HepG2 (cell line): ENCODE measurements around the gene CPT1B. TPM values are rescaled to one million over a fixed set of nuclear protein-coding genes. Genes with fewer than 3 reads are reported as not detected.

Source experiments
- ATAC-seq: fragments of 200-7000 bp; cut with Tn5 transposase; 3 replicates; pipeline ENCODE4 v1.9.1; 2020; ENCODE audit warnings: mild to moderate bottlenecking, moderate library complexity
- BruUV-seq: library from RNA; stranded (reverse); fragments of 400-500 nt; replicated peaks from 2 replicates; lab custom pipeline; 2021; lab: Mats Ljungman, UMichigan
- CTCF ChIA-PET: fragments of 300-600 bp; formaldehyde crosslinking; extraction: SDS; loops from one replicate; lab custom pipeline; 2021; ENCODE audit warnings: low total read pairs, inconsistent platforms, low intra/inter-chr PET ratio; lab: Yijun Ruan, JAX
- POLR2A ChIA-PET: fragments of 350-600 bp; sonication (Branson Sonifier 250); formaldehyde crosslinking; loops from one replicate; lab custom pipeline; 2020; ENCODE audit warnings: antibody characterized with exemption, inconsistent platforms; lab: Yijun Ruan, JAX
- DNase-seq: peaks from one replicate; pipeline ENCODE4 v3.0.0-alpha.2; 2015; ENCODE audit warnings: low spot score
- FAIRE-seq: peaks from 3 replicates; lab custom pipeline; 2011; peaks lifted over from hg19 to GRCh38; lab: Jason Lieb, UNC
- H2AFZ ChIP-seq: one replicate; pipeline ENCODE4 v1.6.1; 2011; ENCODE audit warnings: low read length, inconsistent platforms
- H3K27ac ChIP-seq: fragments of 300-600 bp; 3 replicates; pipeline ENCODE4 v1.8.0; 2011; ENCODE audit warnings: mixed run types, mild to moderate bottlenecking, mixed read lengths, low read length, inconsistent platforms; ENCODE audit not compliant: insufficient read depth; ENCODE audit errors: extremely low read length
- H3K27me3 ChIP-seq, 2 experiments: fragments of 200-600 bp in 1 of 2; 2 replicates in 1 of 2; 3 replicates in 1 of 2; pipeline versions ENCODE4 v1.6.0 to v1.8.0; 2011; ENCODE audit warnings: low read length in 2 of 2, mild to moderate bottlenecking in 2 of 2, moderate library complexity in 2 of 2, inconsistent platforms in 1 of 2; ENCODE audit not compliant: insufficient read depth in 2 of 2, control insufficient read depth in 1 of 2
- H3K36me3 ChIP-seq, 2 experiments: fragments of 200-600 bp in 1 of 2; replicated peaks in 1 of 2; 2 replicates in 1 of 2; 3 replicates in 1 of 2; pipeline versions ENCODE4 v1.5.1 to v1.8.0; 2011; ENCODE audit warnings: low read length in 2 of 2, inconsistent platforms in 1 of 2; ENCODE audit not compliant: insufficient read depth in 2 of 2, control insufficient read depth in 1 of 2
- H3K4me1 ChIP-seq: 2 replicates; pipeline ENCODE4 v1.5.1; 2012; ENCODE audit warnings: low read length, inconsistent platforms; ENCODE audit not compliant: insufficient read depth
- H3K4me2 ChIP-seq: 2 replicates; pipeline ENCODE4 v1.6.0; 2011; ENCODE audit warnings: low read depth, low read length, inconsistent platforms
- H3K4me3 ChIP-seq, 3 experiments: fragments of 200-600 bp in 1 of 3; sonication (generic), shearing (Covaris generic) in 1 of 3; replicated peaks in 1 of 3; 2 replicates each; pipeline ENCODE4 v1.5.1; 2011 to 2016; ENCODE audit warnings: low read length in 3 of 3, inconsistent platforms in 2 of 3, low read depth in 2 of 3, mild to moderate bottlenecking in 2 of 3, control low read depth in 1 of 3, mixed read lengths in 1 of 3; ENCODE audit not compliant: insufficient read depth in 1 of 3
- H3K79me2 ChIP-seq: one replicate; pipeline ENCODE4 v1.6.1; 2011; ENCODE audit warnings: low read length, inconsistent platforms; ENCODE audit not compliant: insufficient read depth
- H3K9ac ChIP-seq: 2 replicates; pipeline ENCODE4 v1.6.0; 2011; ENCODE audit warnings: mild to moderate bottlenecking, low read depth, low read length, inconsistent platforms; ENCODE audit not compliant: insufficient read depth
- H3K9me3 ChIP-seq: 2 replicates; pipeline ENCODE4 v1.5.1; 2012; ENCODE audit warnings: mild to moderate bottlenecking, low read length
- H4K20me1 ChIP-seq: 2 replicates; pipeline ENCODE4 v1.6.0; 2011; ENCODE audit warnings: inconsistent platforms, mild to moderate bottlenecking, low read length, moderate library complexity; ENCODE audit not compliant: insufficient read depth
- CBFB ChIP-seq: sonication (generic); formaldehyde crosslinking; IDR thresholded peaks from 2 replicates; pipeline ENCODE4 v1.4.0; 2020; ENCODE audit warnings: missing genetic modification reagents
- DMAP1 ChIP-seq: IDR thresholded peaks from 2 replicates; pipeline ENCODE4 v1.6.1; 2016
- KAT2B ChIP-seq: fragments of 150-350 bp; IDR thresholded peaks from 2 replicates; pipeline ENCODE4 v1.6.1; 2014; ENCODE audit warnings: low read depth, low read length, borderline replicate concordance
- TRIM24 ChIP-seq: sonication (generic); formaldehyde crosslinking; IDR thresholded peaks from 2 replicates; pipeline ENCODE4 v1.8.0; 2022; ENCODE audit warnings: mild to moderate bottlenecking, missing genetic modification reagents
- ZNF292 ChIP-seq: sonication (generic); formaldehyde crosslinking; IDR thresholded peaks from 2 replicates; pipeline ENCODE4 v1.8.1; 2022; ENCODE audit warnings: mild to moderate bottlenecking, low read depth, missing genetic modification reagents, borderline replicate concordance
- ZNF564 ChIP-seq: sonication (generic); formaldehyde crosslinking; IDR thresholded peaks from 2 replicates; pipeline ENCODE4 v1.8.1; 2023; ENCODE audit warnings: mild to moderate bottlenecking, missing genetic modification reagents
- ZNF768 ChIP-seq: sonication (generic); formaldehyde crosslinking; IDR thresholded peaks from 2 replicates; pipeline ENCODE4 v1.4.0; 2020; ENCODE audit warnings: missing genetic modification reagents
- ZSCAN29 ChIP-seq: sonication (generic); formaldehyde crosslinking; conservative IDR thresholded peaks from 2 replicates; pipeline ENCODE4 v1.4.0; 2020; ENCODE audit warnings: mild to moderate bottlenecking, missing genetic modification reagents
- WGBS: methylation state at CpG from one replicate; pipeline ENCODE4 v1.1.6; 2017; ENCODE audit warnings: low lambda C conversion rate; 5-methylcytosine and 5-hydroxymethylcytosine counted together
- in situ Hi-C: cut with HindIII; loops from 2 replicates; pipeline ENCODE4 v1.10.0; 2017; ENCODE audit warnings: low pct_unique_long_range_greater_than_20kb; ENCODE audit not compliant: extremely low pct_ligation_motif_present
- intact Hi-C: fragments of 100-400 bp; cut with micrococcal nuclease; formaldehyde crosslinking; loops from one replicate; pipeline ENCODE4 v1.10.0; 2022; ENCODE audit not compliant: unreplicated experiment
- polyA plus RNA-seq, 8 experiments: library from polyadenylated mRNA; depleted of rRNA in 3 of 8; stranded (reverse) in 7 of 8; unstranded in 1 of 8; fragments of >200 nt; fragmentation: Illumina TruSeq in 4 of 8; extraction: Trizol in 4 of 8; gene quantifications; 2 replicates each; pipeline versions ENCODE4 v1.2.1 to v1.2.3, GENCODE V29; 2011 to 2016; ENCODE audit warnings: low read depth in 4 of 8, missing spikeins in 1 of 8, mixed read lengths in 1 of 8; ENCODE audit not compliant: insufficient read depth in 1 of 8
- total RNA-seq, 5 experiments: library from RNA; depleted of rRNA; stranded (reverse); fragments of >200 nt; fragmentation: Illumina TruSeq; extraction: Trizol; gene quantifications; 2 replicates each; pipeline ENCODE4 v1.2.3, GENCODE V29; 2016; ENCODE audit warnings: low read depth in 1 of 5
- TF ChIP-seq, protein P1 (sequence below): sonication (generic); formaldehyde crosslinking; IDR thresholded peaks from 2 replicates; pipeline ENCODE4 v1.8.0; 2023; ENCODE audit warnings: mild to moderate bottlenecking, missing genetic modification reagents
- TF ChIP-seq, protein P2 (sequence below): fragments of 450-650 bp; IDR thresholded peaks from 2 replicates; pipeline ENCODE4 v1.6.1; 2016
- TF ChIP-seq, protein P3 (sequence below), 2 experiments: fragments of 450-650 bp in 1 of 2; sonication (generic) in 1 of 2; formaldehyde crosslinking in 1 of 2; IDR thresholded peaks; 2 replicates each; pipeline versions ENCODE4 v1.6.1 to v1.8.0; 2016 to 2022; ENCODE audit warnings: antibody characterized with exemption in 1 of 2, mild to moderate bottlenecking in 1 of 2, missing genetic modification reagents in 1 of 2
- TF ChIP-seq, protein P4 (sequence below): sonication (generic); formaldehyde crosslinking; IDR thresholded peaks from 2 replicates; pipeline ENCODE4 v1.4.0; 2020; ENCODE audit warnings: missing genetic modification reagents, low read depth, mild to moderate bottlenecking, borderline replicate concordance

Gene CPT1B
- total and polyA plus RNA-seq, 2 of the 13 experiments (the other 11 are each of a cell fraction or from before 2014, with no cell fraction given), result 9.2 to 19.5 TPM

DNA sequence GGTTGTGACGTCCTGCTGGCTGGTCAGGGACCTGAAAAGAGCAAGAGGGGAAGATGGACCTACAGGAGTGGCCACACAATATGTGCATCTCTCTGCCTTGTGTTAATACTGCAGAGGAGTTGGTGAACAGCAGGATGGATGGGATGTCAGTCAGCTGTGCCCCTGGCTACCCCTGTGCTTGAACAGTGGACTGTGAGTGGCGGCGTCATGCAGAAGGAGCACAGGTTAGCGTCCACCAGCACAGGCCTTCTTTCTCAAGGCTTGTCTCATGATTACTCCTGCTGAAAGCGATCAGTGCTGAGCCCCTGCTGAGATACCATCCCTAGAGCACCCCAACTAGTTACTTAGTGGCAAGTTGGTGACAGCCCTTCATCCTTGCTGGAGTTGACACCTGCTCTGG lies 8.2 kb upstream of the CPT1B start:
- ATAC-seq (no peak), DNase-seq (no peak), FAIRE-seq (no peak)
- Histone ChIP-seq H3K36me3 (no peaks in the 10 kb centered on the region), H4K20me1 (no peaks in the 10 kb centered on the region), H3K4me1 (peaks cover 26% of the 10 kb centered on the region), H3K4me2 (no peak overlapping the region), H3K79me2 (no peaks in the 10 kb centered on the region), H2AFZ (no peak overlapping the region), H3K4me3 (no peak overlapping the region), H3K27me3 (no peaks in the 10 kb centered on the region), H3K9me3 (no peaks in the 10 kb centered on the region), H3K9ac (no peak overlapping the region), H3K27ac (no peak overlapping the region)
- in situ Hi-C loops, result no loop called here
- intact Hi-C loops, result no loop called here
- CTCF ChIA-PET, result no interaction called here
- BruUV-seq, result no TSS peak
- WGBS, result 85% methylated on average over 4 of the region's 5 CpGs
- POLR2A ChIA-PET, result no interaction called here
- TF ChIP-seq, protein P1, sequence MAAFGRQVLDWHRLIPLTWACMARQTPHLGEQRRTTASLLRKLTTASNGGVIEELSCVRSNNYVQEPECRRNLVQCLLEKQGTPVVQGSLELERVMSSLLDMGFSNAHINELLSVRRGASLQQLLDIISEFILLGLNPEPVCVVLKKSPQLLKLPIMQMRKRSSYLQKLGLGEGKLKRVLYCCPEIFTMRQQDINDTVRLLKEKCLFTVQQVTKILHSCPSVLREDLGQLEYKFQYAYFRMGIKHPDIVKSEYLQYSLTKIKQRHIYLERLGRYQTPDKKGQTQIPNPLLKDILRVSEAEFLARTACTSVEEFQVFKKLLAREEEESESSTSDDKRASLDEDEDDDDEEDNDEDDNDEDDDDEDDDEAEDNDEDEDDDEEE, result no peak
- TF ChIP-seq, protein P2, sequence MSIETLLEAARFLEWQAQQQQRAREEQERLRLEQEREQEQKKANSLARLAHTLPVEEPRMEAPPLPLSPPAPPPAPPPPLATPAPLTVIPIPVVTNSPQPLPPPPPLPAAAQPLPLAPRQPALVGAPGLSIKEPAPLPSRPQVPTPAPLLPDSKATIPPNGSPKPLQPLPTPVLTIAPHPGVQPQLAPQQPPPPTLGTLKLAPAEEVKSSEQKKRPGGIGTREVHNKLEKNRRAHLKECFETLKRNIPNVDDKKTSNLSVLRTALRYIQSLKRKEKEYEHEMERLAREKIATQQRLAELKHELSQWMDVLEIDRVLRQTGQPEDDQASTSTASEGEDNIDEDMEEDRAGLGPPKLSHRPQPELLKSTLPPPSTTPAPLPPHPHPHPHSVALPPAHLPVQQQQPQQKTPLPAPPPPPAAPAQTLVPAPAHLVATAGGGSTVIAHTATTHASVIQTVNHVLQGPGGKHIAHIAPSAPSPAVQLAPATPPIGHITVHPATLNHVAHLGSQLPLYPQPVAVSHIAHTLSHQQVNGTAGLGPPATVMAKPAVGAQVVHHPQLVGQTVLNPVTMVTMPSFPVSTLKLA, result no peak
- TF ChIP-seq, protein P3, sequence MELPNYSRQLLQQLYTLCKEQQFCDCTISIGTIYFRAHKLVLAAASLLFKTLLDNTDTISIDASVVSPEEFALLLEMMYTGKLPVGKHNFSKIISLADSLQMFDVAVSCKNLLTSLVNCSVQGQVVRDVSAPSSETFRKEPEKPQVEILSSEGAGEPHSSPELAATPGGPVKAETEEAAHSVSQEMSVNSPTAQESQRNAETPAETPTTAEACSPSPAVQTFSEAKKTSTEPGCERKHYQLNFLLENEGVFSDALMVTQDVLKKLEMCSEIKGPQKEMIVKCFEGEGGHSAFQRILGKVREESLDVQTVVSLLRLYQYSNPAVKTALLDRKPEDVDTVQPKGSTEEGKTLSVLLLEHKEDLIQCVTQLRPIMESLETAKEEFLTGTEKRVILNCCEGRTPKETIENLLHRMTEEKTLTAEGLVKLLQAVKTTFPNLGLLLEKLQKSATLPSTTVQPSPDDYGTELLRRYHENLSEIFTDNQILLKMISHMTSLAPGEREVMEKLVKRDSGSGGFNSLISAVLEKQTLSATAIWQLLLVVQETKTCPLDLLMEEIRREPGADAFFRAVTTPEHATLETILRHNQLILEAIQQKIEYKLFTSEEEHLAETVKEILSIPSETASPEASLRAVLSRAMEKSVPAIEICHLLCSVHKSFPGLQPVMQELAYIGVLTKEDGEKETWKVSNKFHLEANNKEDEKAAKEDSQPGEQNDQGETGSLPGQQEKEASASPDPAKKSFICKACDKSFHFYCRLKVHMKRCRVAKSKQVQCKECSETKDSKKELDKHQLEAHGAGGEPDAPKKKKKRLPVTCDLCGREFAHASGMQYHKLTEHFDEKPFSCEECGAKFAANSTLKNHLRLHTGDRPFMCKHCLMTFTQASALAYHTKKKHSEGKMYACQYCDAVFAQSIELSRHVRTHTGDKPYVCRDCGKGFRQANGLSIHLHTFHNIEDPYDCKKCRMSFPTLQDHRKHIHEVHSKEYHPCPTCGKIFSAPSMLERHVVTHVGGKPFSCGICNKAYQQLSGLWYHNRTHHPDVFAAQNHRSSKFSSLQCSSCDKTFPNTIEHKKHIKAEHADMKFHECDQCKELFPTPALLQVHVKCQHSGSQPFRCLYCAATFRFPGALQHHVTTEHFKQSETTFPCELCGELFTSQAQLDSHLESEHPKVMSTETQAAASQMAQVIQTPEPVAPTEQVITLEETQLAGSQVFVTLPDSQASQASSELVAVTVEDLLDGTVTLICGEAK (IDR thresholded peaks at IDR 0.05), result no peak
- TF ChIP-seq, protein P3 (CRISPR knock-in tag; IDR thresholded peaks at IDR 0.05), result no peak
- TF ChIP-seq KAT2B, result no peak
- no peak for TF ChIP-seq CBFB (CRISPR knock-in tag)
- TF ChIP-seq, protein P4, sequence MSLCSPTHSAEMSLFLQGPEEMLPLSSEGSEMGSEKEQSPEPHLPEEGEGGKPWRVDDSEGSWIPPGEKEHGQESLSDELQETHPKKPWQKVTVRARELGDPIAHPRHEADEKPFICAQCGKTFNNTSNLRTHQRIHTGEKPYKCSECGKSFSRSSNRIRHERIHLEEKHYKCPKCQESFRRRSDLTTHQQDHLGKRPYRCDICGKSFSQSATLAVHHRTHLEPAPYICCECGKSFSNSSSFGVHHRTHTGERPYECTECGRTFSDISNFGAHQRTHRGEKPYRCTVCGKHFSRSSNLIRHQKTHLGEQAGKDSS (CRISPR knock-in tag), result no peak
- no peak for TF ChIP-seq ZNF564 (CRISPR knock-in tag)
- TF ChIP-seq ZSCAN29 (CRISPR knock-in tag), result no peak
- TF ChIP-seq DMAP1, result no peak
- no peak for TF ChIP-seq ZNF292 (CRISPR knock-in tag)
- TF ChIP-seq ZNF768 (CRISPR knock-in tag), result no peak
- TF ChIP-seq TRIM24 (CRISPR knock-in tag), result no peak
